ENCODE data around the gene GBP3.
"Not testable (repeated sequence)": the region's sequence is repeated elsewhere in the genome, so short reads cannot be mapped to it uniquely, and the experiment has no call there.

Gene GBP3

DNA sequence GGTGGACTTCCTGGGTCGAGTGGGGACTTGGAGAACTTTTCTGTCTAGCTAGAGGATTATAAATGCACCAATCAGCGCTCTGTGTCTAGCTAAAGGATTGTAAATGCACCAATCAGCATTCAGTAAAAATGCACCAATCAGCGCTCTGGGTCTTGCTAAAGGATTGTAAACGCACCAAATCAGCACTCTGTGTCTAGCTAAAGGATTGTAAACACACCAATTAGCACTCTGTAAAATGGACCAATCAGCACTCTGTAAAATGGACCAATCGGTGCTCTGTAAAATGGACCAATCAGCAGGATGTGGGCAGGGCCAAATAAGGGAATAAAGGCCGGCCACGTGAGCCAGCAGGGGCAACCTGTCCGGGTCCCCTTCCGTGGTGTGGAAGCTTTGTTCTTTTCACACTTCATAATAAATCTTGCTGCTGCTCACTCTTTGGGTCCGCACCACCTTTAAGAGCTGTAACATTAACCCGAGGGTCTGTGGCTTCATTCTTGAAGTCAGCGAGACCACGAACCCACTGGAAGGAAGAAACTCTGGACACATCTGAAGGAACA lies 48.0 kb downstream of the GBP3 start:
- not testable (repeated sequence) for DNase-seq

DNA sequence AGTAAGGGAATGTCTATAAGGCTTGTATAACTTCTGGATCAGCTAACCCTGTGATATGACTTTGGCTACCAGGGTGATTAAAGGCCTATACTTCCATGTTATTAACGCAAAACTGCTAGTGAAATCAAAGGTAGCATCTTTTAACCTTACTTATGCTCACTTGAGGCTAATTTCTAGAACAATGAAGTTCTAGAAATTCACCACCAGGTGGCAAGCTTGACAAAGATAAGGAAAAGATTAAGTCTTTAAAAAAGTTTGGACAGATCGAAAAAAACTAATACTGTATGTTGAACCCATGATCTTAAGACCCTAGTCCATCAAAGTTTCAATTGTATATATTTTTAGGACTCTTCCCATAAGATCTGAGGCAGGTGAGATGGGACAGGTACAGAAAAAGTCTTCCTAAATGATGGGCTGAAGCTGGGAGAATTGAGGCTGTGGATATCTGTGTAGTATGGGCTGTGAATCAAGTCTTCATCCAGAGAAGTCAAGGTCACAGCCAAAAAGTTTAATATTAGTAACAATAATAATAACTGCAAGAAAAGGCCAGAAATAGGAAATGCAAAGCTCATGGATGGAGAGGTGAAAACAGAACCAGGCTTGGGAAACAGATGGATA lies 49.0 kb downstream of the GBP3 start:
- no peak for DNase-seq

DNA sequence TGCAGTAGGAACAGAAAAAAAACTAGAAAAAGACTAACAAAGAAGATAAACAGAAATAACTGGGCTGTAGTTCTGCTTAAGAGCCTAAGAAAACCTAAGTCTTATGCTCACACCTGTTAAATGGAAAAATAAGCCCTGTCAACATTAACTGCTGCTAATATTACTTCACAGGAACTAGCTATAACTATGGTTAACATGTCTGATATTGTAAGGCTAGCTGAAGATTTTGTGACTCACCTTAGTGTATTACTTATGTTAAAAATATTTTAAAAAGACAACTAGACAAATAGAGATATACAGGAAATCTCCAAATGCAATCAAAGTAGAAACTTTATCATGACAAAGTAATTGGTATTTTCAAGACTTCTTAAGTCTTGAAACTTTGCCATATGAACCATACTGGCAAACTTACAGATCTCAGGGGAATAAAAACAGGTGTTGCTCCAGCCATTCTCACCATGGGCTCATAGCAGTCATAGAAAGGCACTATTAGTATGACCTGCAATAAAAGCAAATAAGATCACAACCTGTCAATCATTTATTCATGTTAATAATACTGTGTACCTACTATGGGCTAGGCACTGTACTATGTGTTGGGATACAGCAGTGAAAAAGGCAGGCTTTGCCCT lies 60.9 kb downstream of the GBP3 start:
- no peak for DNase-seq

DNA sequence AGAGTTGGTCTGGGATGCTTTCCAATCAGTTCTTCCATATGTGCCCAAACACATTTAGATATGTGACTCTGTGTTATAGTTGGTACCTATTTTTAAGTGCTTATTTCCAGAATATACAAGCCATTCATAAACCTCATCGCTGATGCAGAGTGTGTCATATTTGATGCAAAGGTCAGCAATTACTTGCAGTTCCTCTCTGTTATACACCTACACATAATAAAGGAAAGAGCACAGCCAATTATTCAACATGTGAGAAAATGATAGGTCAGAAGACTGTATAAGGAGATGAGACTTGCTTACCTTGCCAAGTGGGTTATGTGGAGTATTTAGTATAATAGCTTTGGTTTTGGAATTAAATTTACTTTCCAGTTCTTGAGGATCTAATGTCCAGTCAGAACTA lies 61.6 kb downstream of the GBP3 start:
- DNase-seq = no peak
